Stimulated activated CD4-positive, alpha-beta T cell treated with anti-CD3 and anti-CD28 coated beads, Interleukin-15, amount 100 ng/mL, for 1 hour (primary cell): ENCODE results near the gene GPHN.
A peak's percentile ranks its signal among the peaks of the same experiment; 100 is the strongest.
"Not testable (repeated sequence)": the region's sequence is repeated elsewhere in the genome, so short reads cannot be mapped to it uniquely, and the experiment has no call there.

Experiments used
- DNase-seq, 2 donors: peaks; one replicate each; pipeline ENCODE4 v3.0.0-alpha.2; 2020; ENCODE audit warnings: low read depth in 1 of 2, low spot score in 1 of 2

The GPHN gene

GRCh38 chr14:66501592-66501991 lies 6.4 kb upstream of the GPHN start:
- no peak for DNase-seq

GRCh38 chr14:66502836-66503235 lies 5.1 kb upstream of the GPHN start:
- not testable (repeated sequence) for DNase-seq

GRCh38 chr14:66503532-66503931 lies 4.4 kb upstream of the GPHN start:
- no peak for DNase-seq

GRCh38 chr14:66507181-66507721 lies 696 bp upstream of the GPHN start:
- DNase-seq, result no peak

- DNase-seq, result no peak
Observed at GRCh38 chr14:66508547-66508845, 549 bp downstream of the GPHN start.

GRCh38 chr14:66508846-66509621 lies 1.1 kb downstream of the GPHN start:
- peak; percentile 9 to 38 for DNase-seq

- DNase-seq, result no peak
Observed at GRCh38 chr14:66509874-66510273, 1.9 kb downstream of the GPHN start.

- DNase-seq, result no peak
Observed at GRCh38 chr14:66511849-66512248, 3.9 kb downstream of the GPHN start.

- no peak for DNase-seq
Observed at GRCh38 chr14:66514213-66514612, 6.3 kb downstream of the GPHN start.

- DNase-seq, result no peak
Observed at GRCh38 chr14:66530526-66530925, 22.6 kb downstream of the GPHN start.

GRCh38 chr14:66539034-66539433 lies 31.1 kb downstream of the GPHN start:
- no peak for DNase-seq

- no peak for DNase-seq
Observed at GRCh38 chr14:66540038-66540437, 32.1 kb downstream of the GPHN start.

- no peak for DNase-seq
Observed at GRCh38 chr14:66541627-66542026, 33.7 kb downstream of the GPHN start.

- no peak for DNase-seq
Observed at GRCh38 chr14:66543996-66544395, 36.0 kb downstream of the GPHN start.

GRCh38 chr14:66545191-66545590 lies 37.2 kb downstream of the GPHN start:
- DNase-seq, result not testable (repeated sequence)

- not testable (repeated sequence) for DNase-seq
Observed at GRCh38 chr14:66545751-66546150, 37.8 kb downstream of the GPHN start.

- no peak for DNase-seq
Observed at GRCh38 chr14:66563731-66564130, 55.8 kb downstream of the GPHN start.

GRCh38 chr14:66568220-66568619 lies 60.3 kb downstream of the GPHN start:
- no peak for DNase-seq

- DNase-seq, result no peak
Observed at GRCh38 chr14:66572826-66573225, 64.9 kb downstream of the GPHN start.

GRCh38 chr14:66575014-66575413 lies 67.1 kb downstream of the GPHN start:
- DNase-seq, result no peak

GRCh38 chr14:66575939-66576338 lies 68.0 kb downstream of the GPHN start:
- DNase-seq, result no peak

GRCh38 chr14:66587753-66588152 lies 79.8 kb downstream of the GPHN start:
- DNase-seq, result not testable (repeated sequence)

- no peak for DNase-seq
Observed at GRCh38 chr14:66595394-66595793, 87.4 kb downstream of the GPHN start.
